Endothelial cell of umbilical vein (primary cell): Measurements from ENCODE around the gene ZNF205. TPM values are rescaled to one million over a fixed set of nuclear protein-coding genes. Genes with fewer than 3 reads are reported as not detected.

Experiments
- BruUV-seq: library from RNA; stranded (reverse); fragments of 400-500 nt; replicated peaks from 2 replicates; lab custom pipeline; 2021; lab: Mats Ljungman, UMichigan
- CTCF ChIA-PET: fragments of 300-600, 350-600 bp; sonication (Branson Sonifier 250); formaldehyde crosslinking; loops from one replicate; lab custom pipeline; 2021; ENCODE audit warnings: antibody characterized with exemption, inconsistent platforms; lab: Charles Lee
- POLR2A ChIA-PET: fragments of 300-600, 350-600 bp; sonication (Branson Sonifier 250); formaldehyde crosslinking; loops from one replicate; lab custom pipeline; 2021; ENCODE audit warnings: antibody characterized with exemption, inconsistent platforms; lab: Charles Lee
- DNase-seq: peaks from one replicate; pipeline ENCODE4 v3.0.0-alpha.2; 2011; ENCODE audit warnings: low read depth, low spot score
- FAIRE-seq: peaks from 2 replicates; lab custom pipeline; 2011; peaks lifted over from hg19 to GRCh38; lab: Jason Lieb, UNC
- H2AFZ ChIP-seq: 2 replicates; pipeline ENCODE4 v1.6.0; 2012; ENCODE audit warnings: low read depth, low read length, control low read depth, inconsistent platforms
- H3K27ac ChIP-seq: 2 replicates; pipeline ENCODE4 v1.5.1; 2011; ENCODE audit warnings: low read depth, mild to moderate bottlenecking, control low read depth, low read length, moderate library complexity; ENCODE audit not compliant: insufficient read depth
- H3K27me3 ChIP-seq, 2 experiments: 2 replicates each; pipeline versions ENCODE4 v1.6.0 to v1.6.1; 2011; ENCODE audit warnings: low read length in 2 of 2, mixed read lengths in 1 of 2; ENCODE audit not compliant: control insufficient read depth in 2 of 2, insufficient read depth in 2 of 2
- H3K36me3 ChIP-seq, 2 experiments: 2 replicates in 1 of 2; 3 replicates in 1 of 2; pipeline ENCODE4 v1.5.1; 2011; ENCODE audit warnings: low read length in 2 of 2, mild to moderate bottlenecking in 1 of 2, moderate library complexity in 1 of 2; ENCODE audit not compliant: control insufficient read depth in 2 of 2, insufficient read depth in 2 of 2; ENCODE audit errors: extremely low read depth in 1 of 2
- H3K4me1 ChIP-seq: 3 replicates; pipeline ENCODE4 v1.5.1; 2011; ENCODE audit warnings: mild to moderate bottlenecking, low read length; ENCODE audit not compliant: control insufficient read depth, insufficient read depth; ENCODE audit errors: extremely low read depth
- H3K4me2 ChIP-seq: 2 replicates; pipeline ENCODE4 v1.6.1; 2011; ENCODE audit warnings: low read length, control low read depth, mixed read lengths; ENCODE audit not compliant: insufficient read depth
- H3K4me3 ChIP-seq, 3 experiments: fragments of 200-600 bp in 1 of 3; sonication (generic), shearing (Covaris generic) in 1 of 3; replicated peaks in 1 of 3; 2 replicates each; pipeline ENCODE4 v1.5.1; 2011 to 2016; ENCODE audit warnings: control low read depth in 3 of 3, low read length in 3 of 3, mild to moderate bottlenecking in 2 of 3, inconsistent platforms in 1 of 3, low read depth in 1 of 3, moderate library complexity in 1 of 3; ENCODE audit not compliant: insufficient read depth in 1 of 3
- H3K79me2 ChIP-seq: 2 replicates; pipeline ENCODE4 v1.6.0; 2012; ENCODE audit warnings: low read length, inconsistent platforms; ENCODE audit not compliant: control insufficient read depth, insufficient read depth
- H3K9ac ChIP-seq: replicated peaks from 2 replicates; pipeline ENCODE3; 2011; ENCODE audit warnings: low read length, control low read depth; ENCODE audit not compliant: insufficient read depth; ENCODE audit errors: extremely low read depth
- H3K9me1 ChIP-seq: replicated peaks from 3 replicates; pipeline ENCODE4 v1.6.0; 2011; ENCODE audit warnings: mild to moderate bottlenecking, low read length; ENCODE audit not compliant: control insufficient read depth, insufficient read depth; ENCODE audit errors: extremely low read depth
- H3K9me3 ChIP-seq: replicated peaks from 2 replicates; pipeline ENCODE4 v1.5.1; 2012; ENCODE audit warnings: low read length, inconsistent platforms; ENCODE audit not compliant: control insufficient read depth, insufficient read depth
- H4K20me1 ChIP-seq: replicated peaks from 2 replicates; pipeline ENCODE3; 2011; ENCODE audit warnings: mild to moderate bottlenecking, low read length; ENCODE audit not compliant: control insufficient read depth, insufficient read depth; ENCODE audit errors: extremely low read depth
- EZH2 ChIP-seq: IDR thresholded peaks from 2 replicates; pipeline ENCODE4 v1.6.1; 2012; ENCODE audit warnings: borderline replicate concordance, low read depth, mild to moderate bottlenecking, moderate library complexity, low read length, inconsistent platforms; ENCODE audit not compliant: severe bottlenecking
- FOS ChIP-seq: IDR thresholded peaks from 2 replicates; pipeline ENCODE4 v1.6.1; 2011; ENCODE audit warnings: mild to moderate bottlenecking, low read length, moderate library complexity, borderline replicate concordance; ENCODE audit not compliant: insufficient read depth
- GATA2 ChIP-seq: IDR thresholded peaks from 2 replicates; pipeline ENCODE4 v1.7.0; 2011; ENCODE audit warnings: low read depth, mild to moderate bottlenecking, moderate library complexity, mixed read lengths, low read length; ENCODE audit not compliant: insufficient read length, insufficient read depth
- JUN ChIP-seq: IDR thresholded peaks from 2 replicates; pipeline ENCODE4 v1.6.1; 2011; ENCODE audit warnings: borderline replicate concordance, low read depth; ENCODE audit not compliant: insufficient read length, insufficient read depth
- MYC ChIP-seq: IDR thresholded peaks from one replicate; pipeline ENCODE4 v1.6.1; 2011; ENCODE audit warnings: mild to moderate bottlenecking, low read depth, low read length
- POLR2A ChIP-seq: IDR thresholded peaks from 2 replicates; pipeline ENCODE4 v1.6.1; 2012; ENCODE audit warnings: low read depth, mild to moderate bottlenecking, control low read depth, low read length
- POLR2AphosphoS5 ChIP-seq: IDR thresholded peaks from 2 replicates; pipeline ENCODE4 v1.6.1; 2012; ENCODE audit warnings: low read depth, mild to moderate bottlenecking, control low read depth, low read length, moderate library complexity; ENCODE audit not compliant: insufficient read depth
- dilution Hi-C: fragments of 300-500 bp; cut with MboI; formaldehyde crosslinking; loops from one replicate; pipeline ENCODE4 v1.15.0; 2019; ENCODE audit warnings: low sequenced_read_pairs; ENCODE audit not compliant: extremely low pct_ligation_motif_present
- intact Hi-C: fragments of 100-400 bp; cut with micrococcal nuclease; formaldehyde crosslinking; loops from one replicate; pipeline ENCODE4 v1.10.0; 2022
- polyA plus RNA-seq, 4 experiments: library from polyadenylated mRNA; depleted of rRNA in 3 of 4; stranded (reverse) in 3 of 4; unstranded in 1 of 4; fragments of >200 nt; gene quantifications; 2 replicates each; pipeline versions ENCODE4 v1.2.1 to v1.2.3, GENCODE V29; 2011 to 2012; ENCODE audit warnings: missing spikeins in 1 of 4
- total RNA-seq: library from RNA; stranded (reverse); gene quantifications from 2 replicates; pipeline ENCODE4 v1.2.3, GENCODE V29; 2021
- TF ChIP-seq, protein P1 (sequence below), 2 donors: IDR thresholded peaks; 1 replicate in 1 of 2; 2 replicates in 1 of 2; pipeline ENCODE4 v1.5.1; 2011; ENCODE audit warnings: low read length in 2 of 2, mild to moderate bottlenecking in 2 of 2, moderate library complexity in 2 of 2, control low read depth in 1 of 2, inconsistent platforms in 1 of 2, low read depth in 1 of 2; ENCODE audit not compliant: insufficient read depth in 1 of 2; ENCODE audit errors: extremely low read depth in 1 of 2
- TF ChIP-seq, protein P2 (sequence below): IDR thresholded peaks from 2 replicates; pipeline ENCODE4 v1.6.1; 2011; ENCODE audit not compliant: insufficient read depth, insufficient read length

ZNF205 gene
- total and polyA plus RNA-seq, 2 donors (not counting 3 experiments of a cell fraction or from before 2014, with no cell fraction given) = 18.5 to 19.0 TPM

DNA sequence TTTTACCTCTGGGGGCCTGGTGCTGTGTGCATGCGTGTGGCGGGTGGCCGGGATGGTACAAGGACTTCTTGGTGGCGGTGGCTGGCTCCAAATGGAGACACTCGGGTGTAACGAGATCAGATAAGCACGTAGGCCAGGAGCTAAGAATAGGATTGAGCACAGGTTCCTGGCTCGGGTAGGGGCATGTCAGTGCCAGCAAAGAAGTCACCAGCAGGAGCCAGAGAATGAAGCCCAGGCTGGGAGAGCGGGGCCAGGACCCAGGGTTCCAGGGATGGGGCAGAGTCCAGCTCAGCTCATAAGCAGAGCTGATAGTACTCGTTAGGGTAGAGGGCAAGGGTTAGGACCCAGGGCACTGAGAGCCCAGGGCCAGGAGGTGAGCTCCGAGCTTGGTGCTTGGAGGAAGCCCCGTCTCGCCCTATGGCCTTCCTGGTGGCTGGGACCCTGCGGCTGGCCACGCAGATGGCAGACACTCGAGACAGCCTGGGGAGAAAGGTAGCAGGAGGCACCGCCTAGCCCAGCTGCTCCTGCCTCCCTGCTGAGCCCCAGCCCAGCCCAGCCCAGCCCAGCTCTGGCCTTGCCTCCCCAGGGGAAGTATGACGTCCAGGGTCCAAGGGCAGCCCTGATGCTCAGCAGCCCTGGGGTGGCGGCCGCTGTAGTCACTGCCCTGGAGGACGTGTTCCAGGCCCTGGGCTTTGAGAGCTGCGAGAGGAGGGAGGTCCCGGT, 31.4 kb downstream of the ZNF205 start:
- no peaks in the 10 kb centered on the region for H3K27me3 ChIP-seq
- no peaks in the 10 kb centered on the region for H3K9me1 ChIP-seq
- H4K20me1 ChIP-seq = no peaks in the 10 kb centered on the region
- intact Hi-C loops (no loop called here), dilution Hi-C loops (no loop called here)
- BruUV-seq = no TSS peak
- no peak overlapping the region for H2AFZ ChIP-seq
- H3K4me3 ChIP-seq = no peak overlapping the region
- FAIRE-seq (no peak), DNase-seq (no peak)
- no peaks in the 10 kb centered on the region for H3K4me1 ChIP-seq
- H3K27ac ChIP-seq = no peak overlapping the region
- CTCF ChIA-PET = interaction anchor here (1.2 to 8.7 kb wide), 3 partner anchors 11 to 112 kb away, joined by 3 to 54 read pairs (median 3); no protein-coding TSS in a partner anchor
- H3K9ac ChIP-seq = no peak overlapping the region
- POLR2A ChIA-PET = interaction anchor here (0.6 to 1.6 kb wide), 2 partner anchors 9 to 140 kb away, joined by 3 to 5 read pairs; partner anchors contain the start of gene ZNF213
- no peaks in the 10 kb centered on the region for H3K79me2 ChIP-seq
- H3K36me3 ChIP-seq = peaks cover 0 to 8% of the 10 kb centered on the region in 2 experiments
- H3K9me3 ChIP-seq = no peaks in the 10 kb centered on the region
- no peak overlapping the region for H3K4me2 ChIP-seq
- no peak for TF ChIP-seq POLR2A
- no peak for TF ChIP-seq POLR2AphosphoS5
- TF ChIP-seq JUN = no peak
- TF ChIP-seq EZH2 = no peak
- TF ChIP-seq, protein P1, sequence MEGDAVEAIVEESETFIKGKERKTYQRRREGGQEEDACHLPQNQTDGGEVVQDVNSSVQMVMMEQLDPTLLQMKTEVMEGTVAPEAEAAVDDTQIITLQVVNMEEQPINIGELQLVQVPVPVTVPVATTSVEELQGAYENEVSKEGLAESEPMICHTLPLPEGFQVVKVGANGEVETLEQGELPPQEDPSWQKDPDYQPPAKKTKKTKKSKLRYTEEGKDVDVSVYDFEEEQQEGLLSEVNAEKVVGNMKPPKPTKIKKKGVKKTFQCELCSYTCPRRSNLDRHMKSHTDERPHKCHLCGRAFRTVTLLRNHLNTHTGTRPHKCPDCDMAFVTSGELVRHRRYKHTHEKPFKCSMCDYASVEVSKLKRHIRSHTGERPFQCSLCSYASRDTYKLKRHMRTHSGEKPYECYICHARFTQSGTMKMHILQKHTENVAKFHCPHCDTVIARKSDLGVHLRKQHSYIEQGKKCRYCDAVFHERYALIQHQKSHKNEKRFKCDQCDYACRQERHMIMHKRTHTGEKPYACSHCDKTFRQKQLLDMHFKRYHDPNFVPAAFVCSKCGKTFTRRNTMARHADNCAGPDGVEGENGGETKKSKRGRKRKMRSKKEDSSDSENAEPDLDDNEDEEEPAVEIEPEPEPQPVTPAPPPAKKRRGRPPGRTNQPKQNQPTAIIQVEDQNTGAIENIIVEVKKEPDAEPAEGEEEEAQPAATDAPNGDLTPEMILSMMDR (IDR thresholded peaks at IDR 0.05; ENCODE audit: extremely low read depth in 1 of 2, insufficient read depth in 1 of 2, low read depth in 1 of 2, low read length in 2 of 2) = no peak
- TF ChIP-seq, protein P2, sequence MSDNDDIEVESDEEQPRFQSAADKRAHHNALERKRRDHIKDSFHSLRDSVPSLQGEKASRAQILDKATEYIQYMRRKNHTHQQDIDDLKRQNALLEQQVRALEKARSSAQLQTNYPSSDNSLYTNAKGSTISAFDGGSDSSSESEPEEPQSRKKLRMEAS = no peak
- TF ChIP-seq FOS = no peak
- no peak for TF ChIP-seq MYC
- no peak for TF ChIP-seq GATA2
